Ishikawa (cell line): ENCODE measurements around the gene IRF2.

Source experiments
- CEBPB ChIP-seq: IDR thresholded peaks from 2 replicates; pipeline ENCODE4 v1.6.1; 2012
- NFIC ChIP-seq: IDR thresholded peaks from 2 replicates; pipeline ENCODE4 v1.6.1; 2012
- RAD21 ChIP-seq: IDR thresholded peaks from 2 replicates; pipeline ENCODE4 v1.6.1; 2012; ENCODE audit warnings: low read depth
- TAF1 ChIP-seq: IDR thresholded peaks from 2 replicates; pipeline ENCODE4 v1.6.1; 2012; ENCODE audit warnings: low read depth, mild to moderate bottlenecking
- TF ChIP-seq, protein P1 (sequence below): IDR thresholded peaks from 2 replicates; pipeline ENCODE4 v1.6.1; 2012
- TF ChIP-seq, protein P2 (sequence below): IDR thresholded peaks from 2 replicates; pipeline ENCODE4 v1.6.1; 2012; ENCODE audit warnings: low read depth, mild to moderate bottlenecking

DNA sequence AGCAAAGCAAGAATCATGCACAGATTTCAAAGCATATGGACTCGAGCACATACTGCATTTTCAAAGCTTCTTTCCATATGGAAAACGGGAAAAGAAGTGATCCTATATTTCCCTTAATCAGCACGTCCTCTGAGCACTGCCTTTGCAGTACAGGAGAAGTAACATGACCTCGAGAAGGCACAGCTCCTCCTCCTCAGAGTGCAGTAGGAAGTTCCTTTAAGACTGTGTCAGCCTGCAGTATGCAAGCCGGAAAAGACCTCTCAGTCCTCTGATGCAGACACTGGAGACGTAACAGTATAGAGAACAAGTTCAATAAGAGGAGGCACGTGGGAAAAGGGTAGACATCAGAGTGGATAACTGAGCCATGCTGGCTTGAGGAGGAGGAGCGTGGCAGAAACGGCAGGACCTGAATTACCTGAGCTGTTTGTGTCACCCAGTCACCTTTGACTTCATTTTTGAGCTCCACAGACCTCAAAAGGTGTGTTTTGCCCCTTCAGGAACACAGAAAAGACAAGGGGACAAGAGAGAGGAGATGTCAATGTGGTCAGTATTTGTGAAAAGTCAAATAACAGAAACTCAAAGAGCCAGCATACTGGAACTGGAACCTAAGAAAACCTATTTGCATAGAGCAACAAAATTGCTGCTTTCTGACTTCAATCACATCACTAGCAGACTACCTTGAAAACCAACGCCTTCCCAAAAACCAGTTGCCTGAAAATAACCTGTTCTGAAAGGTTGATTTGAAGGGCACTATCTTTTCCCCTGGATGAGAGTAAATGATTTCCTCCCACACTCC is 20.8 kb downstream of the IRF2 start:
- TF ChIP-seq CEBPB (no peak), TAF1 (no peak), RAD21 (no peak), NFIC (no peak)
- TF ChIP-seq, protein P1, sequence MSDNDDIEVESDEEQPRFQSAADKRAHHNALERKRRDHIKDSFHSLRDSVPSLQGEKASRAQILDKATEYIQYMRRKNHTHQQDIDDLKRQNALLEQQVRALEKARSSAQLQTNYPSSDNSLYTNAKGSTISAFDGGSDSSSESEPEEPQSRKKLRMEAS, result peak; percentile 57
- TF ChIP-seq, protein P2, sequence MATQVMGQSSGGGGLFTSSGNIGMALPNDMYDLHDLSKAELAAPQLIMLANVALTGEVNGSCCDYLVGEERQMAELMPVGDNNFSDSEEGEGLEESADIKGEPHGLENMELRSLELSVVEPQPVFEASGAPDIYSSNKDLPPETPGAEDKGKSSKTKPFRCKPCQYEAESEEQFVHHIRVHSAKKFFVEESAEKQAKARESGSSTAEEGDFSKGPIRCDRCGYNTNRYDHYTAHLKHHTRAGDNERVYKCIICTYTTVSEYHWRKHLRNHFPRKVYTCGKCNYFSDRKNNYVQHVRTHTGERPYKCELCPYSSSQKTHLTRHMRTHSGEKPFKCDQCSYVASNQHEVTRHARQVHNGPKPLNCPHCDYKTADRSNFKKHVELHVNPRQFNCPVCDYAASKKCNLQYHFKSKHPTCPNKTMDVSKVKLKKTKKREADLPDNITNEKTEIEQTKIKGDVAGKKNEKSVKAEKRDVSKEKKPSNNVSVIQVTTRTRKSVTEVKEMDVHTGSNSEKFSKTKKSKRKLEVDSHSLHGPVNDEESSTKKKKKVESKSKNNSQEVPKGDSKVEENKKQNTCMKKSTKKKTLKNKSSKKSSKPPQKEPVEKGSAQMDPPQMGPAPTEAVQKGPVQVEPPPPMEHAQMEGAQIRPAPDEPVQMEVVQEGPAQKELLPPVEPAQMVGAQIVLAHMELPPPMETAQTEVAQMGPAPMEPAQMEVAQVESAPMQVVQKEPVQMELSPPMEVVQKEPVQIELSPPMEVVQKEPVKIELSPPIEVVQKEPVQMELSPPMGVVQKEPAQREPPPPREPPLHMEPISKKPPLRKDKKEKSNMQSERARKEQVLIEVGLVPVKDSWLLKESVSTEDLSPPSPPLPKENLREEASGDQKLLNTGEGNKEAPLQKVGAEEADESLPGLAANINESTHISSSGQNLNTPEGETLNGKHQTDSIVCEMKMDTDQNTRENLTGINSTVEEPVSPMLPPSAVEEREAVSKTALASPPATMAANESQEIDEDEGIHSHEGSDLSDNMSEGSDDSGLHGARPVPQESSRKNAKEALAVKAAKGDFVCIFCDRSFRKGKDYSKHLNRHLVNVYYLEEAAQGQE, result no peak
